Panc1 (cell line): ENCODE measurements around the gene TIAM2.

Experiments used
- CTCF ChIP-seq: fragments of 450-650 bp; IDR thresholded peaks from 2 replicates; pipeline ENCODE4 v1.5.1; 2017; ENCODE audit warnings: mild to moderate bottlenecking
- POLR2AphosphoS5 ChIP-seq: IDR thresholded peaks from 2 replicates; pipeline ENCODE4 v1.6.1; 2012; ENCODE audit warnings: mild to moderate bottlenecking, low read depth, low read length, moderate library complexity
- REST ChIP-seq, 2 experiments: IDR thresholded peaks; 2 replicates each; pipeline ENCODE4 v1.6.1; 2011 to 2012; ENCODE audit warnings: low read depth in 2 of 2, control low read depth in 1 of 2, low read length in 1 of 2, mild to moderate bottlenecking in 1 of 2, moderate library complexity in 1 of 2; ENCODE audit not compliant: insufficient read depth in 1 of 2
- TCF7L2 ChIP-seq: IDR thresholded peaks from 2 replicates; pipeline ENCODE4 v1.6.1; 2011; ENCODE audit warnings: mild to moderate bottlenecking, low read depth, low read length, inconsistent platforms

- no peak for TF ChIP-seq REST (IDR thresholded peaks at IDR 0.05; ENCODE audit: insufficient read depth in 1 of 2, low read depth in 2 of 2, low read length in 1 of 2)
- no peak for TF ChIP-seq CTCF
- no peak for TF ChIP-seq TCF7L2
- TF ChIP-seq POLR2AphosphoS5 = no peak
Measured at GRCh38 chr6:155278319-155279049, 283.4 kb downstream of the TIAM2 start.
